CD4-positive, alpha-beta T cell treated with Interleukin-21 for 1 hour (primary cell): ENCODE measurements around the gene MPP1.

Experiments used
- DNase-seq: peaks from one replicate; pipeline ENCODE4 v3.0.0-alpha.2; 2020

MPP1 gene

GRCh38 chrX:154774622-154775021, 30.7 kb downstream of the MPP1 start:
- no peak for DNase-seq

- peak; percentile 95 for DNase-seq
Observed at GRCh38 chrX:154762537-154763296, 42.6 kb downstream of the MPP1 start, which contains the start of gene DKC1. DKC1 (plus strand) TSS chrX:154762864; CDS start chrX:154762966, 102 bp downstream.

- DNase-seq: no peak
Observed at GRCh38 chrX:154761977-154762536, 43.2 kb downstream of the MPP1 start.

GRCh38 chrX:154758696-154759095, 46.6 kb downstream of the MPP1 start:
- no peak for DNase-seq

GRCh38 chrX:154751669-154752271, 53.5 kb downstream of the MPP1 start:
- no peak for DNase-seq

- no peak for DNase-seq
Observed at GRCh38 chrX:154751203-154751668, 54.0 kb downstream of the MPP1 start.

- peak; percentile 50 for DNase-seq
Observed at GRCh38 chrX:154750301-154751202, 54.7 kb downstream of the MPP1 start, which contains the start of gene GAB3. GAB3 (minus strand) TSS chrX:154751077; CDS start chrX:154751025, 52 bp downstream.

GRCh38 chrX:154749856-154750255, 55.4 kb downstream of the MPP1 start:
- DNase-seq: no peak

GRCh38 chrX:154748712-154749339, 56.5 kb downstream of the MPP1 start:
- peak; percentile 82 for DNase-seq

GRCh38 chrX:154742613-154743012, 62.7 kb downstream of the MPP1 start:
- DNase-seq: no peak

GRCh38 chrX:154739952-154740465, 65.3 kb downstream of the MPP1 start:
- DNase-seq: no peak

GRCh38 chrX:154738011-154738738, 67.1 kb downstream of the MPP1 start:
- no peak for DNase-seq

- no peak for DNase-seq
Observed at GRCh38 chrX:154737136-154737535, 68.1 kb downstream of the MPP1 start.

GRCh38 chrX:154735695-154736393, 69.4 kb downstream of the MPP1 start:
- DNase-seq: no peak

- DNase-seq: peak; percentile 66
Observed at GRCh38 chrX:154734061-154734781, 71.1 kb downstream of the MPP1 start.

GRCh38 chrX:154733066-154733425, 72.2 kb downstream of the MPP1 start:
- DNase-seq: no peak

- DNase-seq: no peak
Observed at GRCh38 chrX:154732421-154733065, 72.7 kb downstream of the MPP1 start.

- peak; percentile 56 for DNase-seq
Observed at GRCh38 chrX:154731881-154732280, 73.4 kb downstream of the MPP1 start.

- DNase-seq: peak; percentile 54
Observed at GRCh38 chrX:154731184-154731583, 74.1 kb downstream of the MPP1 start.
